Raji (cell line): Measurements from ENCODE around the gene SETD2.

Source experiments
- POLR2A ChIP-seq: IDR thresholded peaks from 2 replicates; pipeline ENCODE4 v1.6.1; 2011; ENCODE audit warnings: low read depth, low read length, control low read depth; ENCODE audit not compliant: insufficient read depth

Gene SETD2

GRCh38 chr3:47000198-47000815 is 163.6 kb downstream of the SETD2 start:
- no peak for TF ChIP-seq POLR2A

GRCh38 chr3:46999516-47000197 is 164.3 kb downstream of the SETD2 start:
- TF ChIP-seq POLR2A, result no peak

GRCh38 chr3:46998852-46999515 is 164.9 kb downstream of the SETD2 start:
- TF ChIP-seq POLR2A, result no peak

- TF ChIP-seq POLR2A, result no peak
Observed at GRCh38 chr3:46998121-46998851, 165.6 kb downstream of the SETD2 start.

GRCh38 chr3:46997453-46998091 is 166.3 kb downstream of the SETD2 start:
- no peak for TF ChIP-seq POLR2A

GRCh38 chr3:46996689-46997452 is 167.0 kb downstream of the SETD2 start:
- no peak for TF ChIP-seq POLR2A

- TF ChIP-seq POLR2A, result no peak
Observed at GRCh38 chr3:46995901-46996562, 167.9 kb downstream of the SETD2 start.

- no peak for TF ChIP-seq POLR2A
Observed at GRCh38 chr3:46994801-46995731, 168.8 kb downstream of the SETD2 start.

GRCh38 chr3:46993986-46994385 is 169.9 kb downstream of the SETD2 start:
- TF ChIP-seq POLR2A, result no peak

- TF ChIP-seq POLR2A, result no peak
Observed at GRCh38 chr3:46993292-46993691, 170.6 kb downstream of the SETD2 start.

- no peak for TF ChIP-seq POLR2A
Observed at GRCh38 chr3:46992231-46992630, 171.7 kb downstream of the SETD2 start.

- no peak for TF ChIP-seq POLR2A
Observed at GRCh38 chr3:46991406-46992165, 172.3 kb downstream of the SETD2 start.
